Measurements from ENCODE around the gene ENOX1. TPM values are rescaled to one million over a fixed set of nuclear protein-coding genes. Genes with fewer than 3 reads are reported as not detected.

ENOX1 gene
- total RNA-seq, 1 donor from 2014 or later = 3.0 TPM

DNA sequence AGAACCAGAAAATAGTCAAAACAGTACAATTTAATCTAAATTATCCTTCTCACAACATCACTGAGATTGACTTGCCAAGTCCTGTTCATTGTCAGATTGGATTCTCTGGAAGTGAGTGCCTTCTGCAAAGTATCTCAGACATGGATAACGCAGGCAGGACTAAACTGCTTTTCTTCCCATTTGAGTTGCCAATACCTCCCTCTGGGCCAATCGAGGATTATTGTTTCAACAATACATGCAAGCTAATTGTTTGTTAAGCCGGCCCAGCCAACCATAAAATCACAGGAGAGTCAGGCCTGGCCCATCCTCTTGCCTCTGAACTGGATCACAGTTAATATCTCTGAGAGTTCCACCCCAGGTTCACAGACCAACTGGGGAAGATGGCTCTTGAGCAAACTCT is 240.0 kb downstream of the ENOX1 start:
- TF ChIP-seq CTCF (IDR thresholded peaks at IDR 0.05; ENCODE audit: unreplicated experiment) = no peak
- Mint-ChIP-seq H3K9me3 (no peaks in the 10 kb centered on the region), H3K4me3 (no peak overlapping the region), H3K27me3 (ENCODE audit: low read depth) (no peaks in the 10 kb centered on the region), H3K4me1 (peaks cover under 1% of the 10 kb centered on the region), H3K27ac (no peak overlapping the region), H3K36me3 (no peaks in the 10 kb centered on the region)
- no peak for DNase-seq (ENCODE audit: low spot score in 2 of 2, unreplicated experiment in 2 of 2)

- Mint-ChIP-seq H3K27me3 (ENCODE audit: low read depth) (no peaks in the 10 kb centered on the region), H3K4me3 (no peak overlapping the region), H3K9me3 (no peaks in the 10 kb centered on the region), H3K27ac (no peak overlapping the region), H3K4me1 (no peaks in the 10 kb centered on the region), H3K36me3 (no peaks in the 10 kb centered on the region)
- no peak for TF ChIP-seq CTCF (IDR thresholded peaks at IDR 0.05; ENCODE audit: unreplicated experiment)
- no peak for DNase-seq (ENCODE audit: low spot score in 2 of 2, unreplicated experiment in 2 of 2)
Observed at GRCh38 chr13:43546251-43546650, 240.5 kb downstream of the ENOX1 start.

- H3K4me1 Mint-ChIP-seq = no peaks in the 10 kb centered on the region
- H3K36me3 Mint-ChIP-seq = no peaks in the 10 kb centered on the region
- DNase-seq (ENCODE audit: low spot score in 2 of 2, unreplicated experiment in 2 of 2) = no peak
- no peak for TF ChIP-seq CTCF (IDR thresholded peaks at IDR 0.05; ENCODE audit: unreplicated experiment)
- H3K9me3 Mint-ChIP-seq = no peaks in the 10 kb centered on the region
- H3K4me3 Mint-ChIP-seq = no peak overlapping the region
- H3K27ac Mint-ChIP-seq = no peak overlapping the region
- H3K27me3 Mint-ChIP-seq (ENCODE audit: low read depth) = no peaks in the 10 kb centered on the region
Observed at GRCh38 chr13:43545317-43545874, 241.4 kb downstream of the ENOX1 start.

GRCh38 chr13:43544631-43545030 is 242.1 kb downstream of the ENOX1 start:
- Mint-ChIP-seq H3K36me3 (no peaks in the 10 kb centered on the region), H3K27me3 (ENCODE audit: low read depth) (no peaks in the 10 kb centered on the region), H3K4me1 (no peaks in the 10 kb centered on the region), H3K9me3 (no peaks in the 10 kb centered on the region), H3K4me3 (no peak overlapping the region), H3K27ac (no peak overlapping the region)
- no peak for DNase-seq (ENCODE audit: low spot score in 2 of 2, unreplicated experiment in 2 of 2)
- TF ChIP-seq CTCF (IDR thresholded peaks at IDR 0.05; ENCODE audit: unreplicated experiment) = no peak

- Mint-ChIP-seq H3K4me1 (no peaks in the 10 kb centered on the region), H3K27ac (no peak overlapping the region), H3K36me3 (peaks cover 2% of the 10 kb centered on the region), H3K9me3 (peaks cover 3% of the 10 kb centered on the region), H3K4me3 (no peak overlapping the region), H3K27me3 (ENCODE audit: low read depth) (no peaks in the 10 kb centered on the region)
- no peak for DNase-seq (ENCODE audit: low spot score in 2 of 2, unreplicated experiment in 2 of 2)
- no peak for TF ChIP-seq CTCF (IDR thresholded peaks at IDR 0.05; ENCODE audit: unreplicated experiment)
Observed at GRCh38 chr13:43544011-43544410, 242.8 kb downstream of the ENOX1 start.

GRCh38 chr13:43543331-43543730 is 243.4 kb downstream of the ENOX1 start:
- H3K9me3 Mint-ChIP-seq = peaks cover 7% of the 10 kb centered on the region
- H3K36me3 Mint-ChIP-seq = peaks cover 3% of the 10 kb centered on the region
- no peak for TF ChIP-seq CTCF (IDR thresholded peaks at IDR 0.05; ENCODE audit: unreplicated experiment)
- no peaks in the 10 kb centered on the region for H3K27me3 Mint-ChIP-seq (ENCODE audit: low read depth)
- no peaks in the 10 kb centered on the region for H3K4me1 Mint-ChIP-seq
- DNase-seq (ENCODE audit: low spot score in 2 of 2, unreplicated experiment in 2 of 2) = no peak
- no peak overlapping the region for H3K4me3 Mint-ChIP-seq
- H3K27ac Mint-ChIP-seq = no peak overlapping the region

Measured in mesothelial cell of epicardium (in vitro differentiated cells).